Pancreas (tissue), 10 donors: ENCODE data around the gene ANKRD44. TPM values are rescaled to one million over a fixed set of nuclear protein-coding genes. Genes with fewer than 3 reads are reported as not detected.
"Not testable (repeated sequence)": the region's sequence is repeated elsewhere in the genome, so short reads cannot be mapped to it uniquely, and the experiment has no call there.

Source experiments
- ATAC-seq, 4 donors: fragments of 200-7000 bp; cut with Tn5 transposase; one replicate each; pipeline versions ENCODE4 v1.8.0 to v1.9.1; 2020; ENCODE audit warnings: mild to moderate bottlenecking in 4 of 4, moderate library complexity in 4 of 4
- DNase-seq, 6 donors: peaks; one replicate each; pipeline ENCODE4 v3.0.0-alpha.2; 2020
- FAIRE-seq: peaks from 2 replicates; lab custom pipeline; 2012; peaks lifted over from hg19 to GRCh38; lab: Jason Lieb, UNC
- H3K27ac ChIP-seq, 4 donors: fragments of 200-600 bp; sonication (generic); 1 replicate in 3 of 4; 2 replicates in 1 of 4; pipeline versions ENCODE4 v1.5.0 to v1.8.0; 2020
- H3K27me3 ChIP-seq, 4 donors: fragments of 200-600 bp; one replicate each; pipeline ENCODE4 v1.8.0; 2021
- H3K36me3 ChIP-seq, 3 donors: fragments of 200-600 bp; sonication (generic) in 1 of 3; one replicate each; pipeline versions ENCODE4 v1.5.0 to v1.8.0; 2020 to 2021
- H3K4me1 ChIP-seq, 3 donors: fragments of 200-600 bp; one replicate each; pipeline ENCODE4 v1.8.0; 2021
- H3K4me3 ChIP-seq, 4 donors: fragments of 200-600 bp; sonication (generic) in 2 of 4; one replicate each; pipeline versions ENCODE4 v1.5.0 to v1.8.0; 2020 to 2021
- H3K9me3 ChIP-seq, 4 donors: fragments of 200-600 bp; one replicate each; pipeline ENCODE4 v1.8.0; 2021
- CTCF ChIP-seq, 4 donors: fragments of 200-600 bp; sonication (generic) in 3 of 4; IDR thresholded peaks; one replicate each; pipeline versions ENCODE4 v1.5.0 to v1.8.0; 2021; ENCODE audit warnings: antibody characterized with exemption in 4 of 4
- WGBS, 2 donors: extraction: QIAGEN DNeasy Blood & Tissue Kit; methylation state at CpG; one replicate each; pipeline ENCODE4 v1.1.7; 2013; 5-methylcytosine and 5-hydroxymethylcytosine counted together
- intact Hi-C, 3 donors: fragments of 100-400 bp; cut with DNase I; formaldehyde crosslinking; loops; one replicate each; pipeline versions ENCODE4 v1.11.1 to v1.14.2; 2022
- polyA plus RNA-seq, 2 donors: library from polyadenylated mRNA; stranded (reverse); fragments of 200-250 nt; gene quantifications; one replicate each; pipeline ENCODE4 v1.2.3, GENCODE V29; 2013
- total RNA-seq, 6 donors: library from RNA; stranded (reverse); fragmentation: NEBNext Ultra II Directional in 4 of 6; extraction: Animal tissue kit (Norgen Biotek cat#: 25700) in 4 of 6; gene quantifications; one replicate each; pipeline versions ENCODE4 v1.2.1 to v1.2.4, GENCODE V29; 2021 to 2023
- donor health status: healthy with polysubstance abuse.
- donor health status: DM: no; HTN: no; CAD: no; lungs with moderate emphysema.
- donor health status: DM: no; HTN: no; CAD: no.
- donor health status: control.
- donor health status: control.
- donor health status: Bipolar disorder and iron deficiency.
- donor health status: DM: yes; HTN: yes; CAD: no.
- donor health status: DM: no; HTN: no; CAD: no.
- donor health status: DM: no; HTN: no; CAD: no.
- donor health status: DM: yes; HTN: yes; CAD: no.

ANKRD44 gene
- total and polyA plus RNA-seq, 8 donors, result 1.9 to 12.5 (median 7.7) TPM

- no peak for TF ChIP-seq CTCF (IDR thresholded peaks at IDR 0.05)
- no peaks in the 10 kb centered on the region for H3K27me3 ChIP-seq
- no peak overlapping the region for H3K4me3 ChIP-seq
- no peak overlapping the region for H3K27ac ChIP-seq
- no peaks in the 10 kb centered on the region for H3K9me3 ChIP-seq
- DNase-seq, result no peak
- no peak for FAIRE-seq
- 33 to 57% methylated on average over 1 of the region's 1 CpG for WGBS, 2 donors
- no peaks in the 10 kb centered on the region for H3K36me3 ChIP-seq
- no peak for ATAC-seq
- intact Hi-C loops, result no loop called here
- no peaks in the 10 kb centered on the region for H3K4me1 ChIP-seq
Measured at GRCh38 chr2:197241153-197241552, 69.4 kb downstream of the ANKRD44 start.

GRCh38 chr2:197240421-197241041 is 70.0 kb downstream of the ANKRD44 start:
- ATAC-seq (no peak), FAIRE-seq (no peak)

GRCh38 chr2:197240018-197240417 is 70.6 kb downstream of the ANKRD44 start:
- FAIRE-seq, H3K4me1 ChIP-seq, H3K9me3 ChIP-seq, H3K27ac ChIP-seq, H3K27me3 ChIP-seq, DNase-seq, H3K36me3 ChIP-seq, intact Hi-C loops, H3K4me3 ChIP-seq, ATAC-seq: not testable (repeated sequence)
- 88 to 90% methylated on average over 7 of the region's 7 CpGs for WGBS, 2 donors

More at GRCh38 chr2:197240421-197241041, 70.0 kb downstream of the ANKRD44 start:
- Histone ChIP-seq H3K4me1 (no peaks in the 10 kb centered on the region), H3K9me3 (no peaks in the 10 kb centered on the region), H3K4me3 (no peak overlapping the region), H3K27me3 (no peaks in the 10 kb centered on the region), H3K36me3 (no peaks in the 10 kb centered on the region), H3K27ac (no peak overlapping the region)
- intact Hi-C loops, result no loop called here
- no peak for TF ChIP-seq CTCF (IDR thresholded peaks at IDR 0.05)
- WGBS, 2 donors, result 61 to 77% methylated on average over 1 of the region's 1 CpG
- DNase-seq, result no peak

GRCh38 chr2:197239434-197239833 is 71.1 kb downstream of the ANKRD44 start:
- Histone ChIP-seq H3K4me1 (no peaks in the 10 kb centered on the region), H3K9me3 (no peaks in the 10 kb centered on the region), H3K4me3 (no peak overlapping the region), H3K27me3 (no peaks in the 10 kb centered on the region), H3K36me3 (no peaks in the 10 kb centered on the region), H3K27ac (no peak overlapping the region)
- DNase-seq, result no peak
- FAIRE-seq, result no peak
- TF ChIP-seq CTCF (IDR thresholded peaks at IDR 0.05), result no peak
- WGBS, 2 donors, result 76 to 84% methylated on average over 2 of the region's 2 CpGs
- peak in 2 of 4 donors; percentile 43 to 57 for ATAC-seq
- intact Hi-C loops, result no loop called here

DNA sequence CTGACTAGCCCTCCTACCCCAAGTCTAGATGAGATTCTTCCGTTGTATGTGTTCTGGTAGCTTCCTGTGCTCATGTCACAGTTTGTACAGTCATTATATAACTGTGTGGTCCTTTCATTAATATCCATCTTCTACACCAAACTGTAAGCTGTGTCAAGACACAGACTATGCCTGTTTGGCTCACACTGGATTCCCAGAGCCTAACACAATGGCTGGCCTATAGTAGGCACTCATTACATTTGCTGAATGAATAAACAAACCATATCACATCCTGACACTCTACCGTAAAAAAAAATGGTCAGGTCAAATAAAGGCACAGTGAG is 72.6 kb downstream of the ANKRD44 start:
- FAIRE-seq (no peak), DNase-seq (no peak), ATAC-seq (no peak)
- H3K36me3 ChIP-seq, result no peaks in the 10 kb centered on the region
- no peak overlapping the region for H3K4me3 ChIP-seq
- H3K4me1 ChIP-seq, result no peaks in the 10 kb centered on the region
- no peak overlapping the region for H3K27ac ChIP-seq
- 64 to 66% methylated on average over 2 of the region's 2 CpGs for whole genome bisulfite sequencing, 2 donors
- intact Hi-C loops, result no loop called here
- no peaks in the 10 kb centered on the region for H3K27me3 ChIP-seq
- no peaks in the 10 kb centered on the region for H3K9me3 ChIP-seq
- TF ChIP-seq CTCF (IDR thresholded peaks at IDR 0.05), result no peak
